Endodermal cell (in vitro differentiated cells): ENCODE measurements around the gene SYNE3. TPM values are rescaled to one million over a fixed set of nuclear protein-coding genes. Genes with fewer than 3 reads are reported as not detected.

ENCODE experiments used
- DNase-seq: peaks from one replicate; pipeline ENCODE4 v3.0.0-alpha.2; 2017
- H3K27ac ChIP-seq: 2 replicates; pipeline ENCODE4 v1.5.1; 2013; ENCODE audit warnings: mild to moderate bottlenecking, low read depth, low read length, moderate library complexity
- H3K27me3 ChIP-seq: 2 replicates; pipeline ENCODE4 v1.6.1; 2013; ENCODE audit warnings: mild to moderate bottlenecking, low read length, moderate library complexity; ENCODE audit not compliant: insufficient read depth, control insufficient read depth, poor library complexity, severe bottlenecking
- H3K36me3 ChIP-seq: 2 replicates; pipeline ENCODE4 v1.7.0; 2013; ENCODE audit warnings: mild to moderate bottlenecking, low read length, moderate library complexity; ENCODE audit not compliant: control insufficient read depth, insufficient read depth
- H3K4me1 ChIP-seq: one replicate; pipeline ENCODE4 v1.7.0; 2013; ENCODE audit warnings: low read length; ENCODE audit not compliant: control insufficient read depth, insufficient read depth
- H3K4me3 ChIP-seq: 2 replicates; pipeline ENCODE4 v1.5.1; 2013; ENCODE audit warnings: mild to moderate bottlenecking, low read length, moderate library complexity
- H3K9ac ChIP-seq: 2 replicates; pipeline ENCODE4 v1.6.1; 2013; ENCODE audit warnings: mild to moderate bottlenecking, low read length, moderate library complexity; ENCODE audit not compliant: poor library complexity, severe bottlenecking; ENCODE audit errors: extremely low read depth
- H3K9me3 ChIP-seq: 2 replicates; pipeline ENCODE4 v1.6.1; 2013; ENCODE audit warnings: mild to moderate bottlenecking, low read length, moderate library complexity; ENCODE audit not compliant: control insufficient read depth
- H3K27ac Mint-ChIP-seq: 2 replicates; pipeline ENCODE4 v1.8.0; 2020; ENCODE audit warnings: mixed read lengths
- H3K27me3 Mint-ChIP-seq: 2 replicates; pipeline ENCODE4 v1.8.0; 2021; ENCODE audit warnings: mild to moderate bottlenecking, mixed read lengths; ENCODE audit not compliant: insufficient read depth
- H3K36me3 Mint-ChIP-seq: 2 replicates; pipeline ENCODE4 v1.8.0; 2020; ENCODE audit warnings: low read depth, mixed read lengths
- H3K4me1 Mint-ChIP-seq: 2 replicates; pipeline ENCODE4 v1.8.0; 2020; ENCODE audit warnings: mixed read lengths
- H3K4me3 Mint-ChIP-seq: 2 replicates; pipeline ENCODE4 v1.8.0; 2020; ENCODE audit warnings: mild to moderate bottlenecking, moderate library complexity, mixed read lengths
- H3K9me3 Mint-ChIP-seq: 2 replicates; pipeline ENCODE4 v1.8.0; 2020; ENCODE audit warnings: mild to moderate bottlenecking, mixed read lengths
- WGBS, 2 experiments: methylation state at CpG; one replicate each; pipeline versions ENCODE4 v1.1.5 to v1.1.7; 2013; ENCODE audit warnings: missing lambda C conversion rate in 2 of 2, mixed read lengths in 1 of 2; ENCODE audit not compliant: insufficient coverage in 1 of 2, insufficient read length in 1 of 2; 5-methylcytosine and 5-hydroxymethylcytosine counted together
- total RNA-seq, 2 donors: library from RNA; stranded (reverse); fragmentation: NEBNext Ultra II Directional in 1 of 2; extraction: Animal tissue kit (Norgen Biotek cat#: 25700) in 1 of 2; gene quantifications; 2 replicates in 1 of 2; 3 replicates in 1 of 2; pipeline ENCODE4 v1.2.1, GENCODE V29; 2021
- TF ChIP-seq, protein P1 (sequence below): fragments of 200-600 bp; sonication (generic); conservative IDR thresholded peaks from 2 replicates; pipeline ENCODE4 v1.5.0; 2021; ENCODE audit warnings: antibody characterized with exemption, mild to moderate bottlenecking

Gene SYNE3
- total RNA-seq, 2 donors from 2014 or later = 1.0 to 5.2 TPM

DNA sequence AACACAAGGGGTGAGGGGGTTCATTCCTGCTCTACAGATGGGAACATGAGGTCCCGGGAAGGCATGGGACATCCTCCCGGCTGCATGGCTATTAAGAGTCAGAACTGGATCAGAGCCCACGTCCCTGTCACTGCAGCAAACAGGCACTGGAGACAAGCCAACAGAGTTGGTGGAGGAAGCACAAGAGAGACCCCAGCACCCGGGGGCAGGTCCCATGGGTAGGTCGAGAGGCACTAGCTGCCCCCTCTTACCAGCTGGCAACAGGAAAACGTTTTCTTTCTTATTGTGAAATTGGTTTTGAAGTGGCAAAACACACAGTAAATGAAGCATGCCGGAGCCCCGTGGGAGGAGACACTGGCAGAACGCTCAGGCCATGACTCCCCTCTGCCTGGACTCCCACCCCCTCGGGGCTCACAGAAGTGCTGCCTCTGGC, 43.6 kb downstream of the SYNE3 start:
- H3K4me1 ChIP-seq = peaks cover 7% of the 10 kb centered on the region
- Mint-ChIP-seq H3K4me1 (peaks cover 7% of the 10 kb centered on the region), H3K27me3 (no peaks in the 10 kb centered on the region), H3K9me3 (no peaks in the 10 kb centered on the region), H3K36me3 (peaks cover 4% of the 10 kb centered on the region), H3K4me3 (no peak overlapping the region), H3K27ac (no peak overlapping the region)
- peaks cover 19% of the 10 kb centered on the region for H3K36me3 ChIP-seq
- H3K9me3 ChIP-seq = no peaks in the 10 kb centered on the region
- H3K4me3 ChIP-seq = no peak overlapping the region
- no peak overlapping the region for H3K9ac ChIP-seq
- H3K27ac ChIP-seq = no peak overlapping the region
- no peaks in the 10 kb centered on the region for H3K27me3 ChIP-seq
- WGBS, 2 experiments = 90 to 91% methylated on average over 8 to 10 of the region's 10 CpGs
- TF ChIP-seq, protein P1, sequence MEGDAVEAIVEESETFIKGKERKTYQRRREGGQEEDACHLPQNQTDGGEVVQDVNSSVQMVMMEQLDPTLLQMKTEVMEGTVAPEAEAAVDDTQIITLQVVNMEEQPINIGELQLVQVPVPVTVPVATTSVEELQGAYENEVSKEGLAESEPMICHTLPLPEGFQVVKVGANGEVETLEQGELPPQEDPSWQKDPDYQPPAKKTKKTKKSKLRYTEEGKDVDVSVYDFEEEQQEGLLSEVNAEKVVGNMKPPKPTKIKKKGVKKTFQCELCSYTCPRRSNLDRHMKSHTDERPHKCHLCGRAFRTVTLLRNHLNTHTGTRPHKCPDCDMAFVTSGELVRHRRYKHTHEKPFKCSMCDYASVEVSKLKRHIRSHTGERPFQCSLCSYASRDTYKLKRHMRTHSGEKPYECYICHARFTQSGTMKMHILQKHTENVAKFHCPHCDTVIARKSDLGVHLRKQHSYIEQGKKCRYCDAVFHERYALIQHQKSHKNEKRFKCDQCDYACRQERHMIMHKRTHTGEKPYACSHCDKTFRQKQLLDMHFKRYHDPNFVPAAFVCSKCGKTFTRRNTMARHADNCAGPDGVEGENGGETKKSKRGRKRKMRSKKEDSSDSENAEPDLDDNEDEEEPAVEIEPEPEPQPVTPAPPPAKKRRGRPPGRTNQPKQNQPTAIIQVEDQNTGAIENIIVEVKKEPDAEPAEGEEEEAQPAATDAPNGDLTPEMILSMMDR = no peak
- DNase-seq = no peak

DNA sequence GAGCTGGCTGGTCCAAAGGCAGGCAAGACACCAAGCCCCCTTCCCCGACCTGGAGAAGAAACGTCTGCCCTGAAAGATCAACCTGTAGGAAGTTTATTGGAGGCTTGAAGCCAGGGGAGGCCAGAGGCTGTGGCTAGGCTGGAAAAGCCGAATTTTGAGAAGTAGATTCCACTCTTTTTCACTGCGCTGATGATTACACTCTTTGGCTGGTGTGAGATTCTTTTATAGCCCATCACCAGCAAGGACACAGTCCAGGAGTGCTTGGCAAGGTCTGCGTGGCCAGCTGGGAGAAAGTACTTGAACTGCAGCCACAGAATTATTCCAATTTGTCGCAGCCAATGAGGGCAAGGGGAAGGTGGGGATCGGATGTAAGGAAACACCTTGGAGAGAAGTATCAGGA, 45.0 kb downstream of the SYNE3 start:
- Histone ChIP-seq H3K27ac (no peak overlapping the region), H3K36me3 (peaks cover 19% of the 10 kb centered on the region), H3K9ac (no peak overlapping the region), H3K9me3 (no peaks in the 10 kb centered on the region), H3K27me3 (no peaks in the 10 kb centered on the region), H3K4me1 (peaks cover 7% of the 10 kb centered on the region), H3K4me3 (no peak overlapping the region)
- Mint-ChIP-seq H3K9me3 (no peaks in the 10 kb centered on the region), H3K27ac (no peak overlapping the region), H3K4me1 (peaks cover 7% of the 10 kb centered on the region), H3K27me3 (no peaks in the 10 kb centered on the region), H3K36me3 (peaks cover 4% of the 10 kb centered on the region), H3K4me3 (no peak overlapping the region)
- 91 to 94% methylated on average over 5 to 7 of the region's 7 CpGs for WGBS, 2 experiments
- TF ChIP-seq, protein P1 = no peak
- DNase-seq = no peak

DNA sequence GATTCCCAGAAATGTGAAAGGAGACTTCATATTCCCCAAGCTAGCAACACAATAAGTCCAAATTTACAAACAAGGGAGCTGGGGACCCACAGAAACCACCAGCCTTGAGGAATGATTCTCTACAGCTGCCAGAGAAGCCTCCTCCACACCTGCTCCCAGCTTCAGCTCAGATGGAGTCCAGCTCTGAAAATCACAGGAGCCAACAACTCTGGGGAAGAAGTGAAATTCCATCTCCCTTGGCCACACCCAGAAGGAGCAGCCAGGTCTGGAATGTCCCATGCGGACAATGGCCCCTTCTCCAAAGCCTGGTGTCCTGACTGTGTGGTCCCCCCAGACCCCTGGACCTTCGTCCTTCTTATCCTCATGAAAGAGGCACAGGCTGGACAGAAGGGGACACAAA, 45.4 kb downstream of the SYNE3 start:
- no peak overlapping the region for H3K27ac Mint-ChIP-seq
- WGBS, 2 experiments = 90 to 96% methylated on average over 2 of the region's 2 CpGs
- no peaks in the 10 kb centered on the region for H3K9me3 ChIP-seq
- H3K4me1 ChIP-seq = peaks cover 7% of the 10 kb centered on the region
- no peak overlapping the region for H3K4me3 ChIP-seq
- H3K36me3 ChIP-seq = peaks cover 19% of the 10 kb centered on the region
- H3K36me3 Mint-ChIP-seq = peaks cover 4% of the 10 kb centered on the region
- H3K4me1 Mint-ChIP-seq = peaks cover 7% of the 10 kb centered on the region
- no peak overlapping the region for H3K9ac ChIP-seq
- no peaks in the 10 kb centered on the region for H3K9me3 Mint-ChIP-seq
- no peaks in the 10 kb centered on the region for H3K27me3 ChIP-seq
- DNase-seq = no peak
- TF ChIP-seq, protein P1 = no peak
- H3K27me3 Mint-ChIP-seq = no peaks in the 10 kb centered on the region
- H3K27ac ChIP-seq = no peak overlapping the region
- H3K4me3 Mint-ChIP-seq = no peak overlapping the region
